Measurements from ENCODE around the gene PGBD4. TPM values are rescaled to one million over a fixed set of nuclear protein-coding genes. Genes with fewer than 3 reads are reported as not detected.

Gene PGBD4
- total and polyA plus RNA-seq, 2 donors (not counting 3 experiments of a cell fraction or from before 2014, with no cell fraction given), result 0.39 to 1.1 TPM

GRCh38 chr15:34114215-34114614 lies 12.3 kb downstream of the PGBD4 start:
- dilution Hi-C loops (cut with MboI; ENCODE audit: extremely low pct_ligation_motif_present, low sequenced_read_pairs) (no loop called here), intact Hi-C loops (cut with micrococcal nuclease) (no loop called here)
- H3K4me3 ChIP-seq (replicated peaks in 1 of 3; ENCODE audit: insufficient read depth in 1 of 3, low read depth in 1 of 3, low read length in 3 of 3), result no peak overlapping the region
- BruUV-seq (replicated peaks), result no TSS peak
- POLR2A ChIA-PET, result no interaction called here
- no peaks in the 10 kb centered on the region for H3K79me2 ChIP-seq (ENCODE audit: control insufficient read depth, insufficient read depth, low read length)
- TF ChIP-seq GATA2 (IDR thresholded peaks at IDR 0.05; ENCODE audit: insufficient read depth, insufficient read length, low read depth, low read length), result no peak
- TF ChIP-seq, protein P1, sequence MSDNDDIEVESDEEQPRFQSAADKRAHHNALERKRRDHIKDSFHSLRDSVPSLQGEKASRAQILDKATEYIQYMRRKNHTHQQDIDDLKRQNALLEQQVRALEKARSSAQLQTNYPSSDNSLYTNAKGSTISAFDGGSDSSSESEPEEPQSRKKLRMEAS (IDR thresholded peaks at IDR 0.05; ENCODE audit: insufficient read depth, insufficient read length), result no peak
- no peak for TF ChIP-seq JUN (IDR thresholded peaks at IDR 0.05; ENCODE audit: borderline replicate concordance, insufficient read depth, insufficient read length, low read depth)
- TF ChIP-seq EZH2 (IDR thresholded peaks at IDR 0.05; ENCODE audit: borderline replicate concordance, low read depth, low read length, severe bottlenecking), result no peak
- no peak for TF ChIP-seq POLR2AphosphoS5 (IDR thresholded peaks at IDR 0.05; ENCODE audit: insufficient read depth, low read depth, low read length)
- TF ChIP-seq POLR2A (IDR thresholded peaks at IDR 0.05; ENCODE audit: low read depth, low read length), result no peak
- TF ChIP-seq CTCF (IDR thresholded peaks at IDR 0.05; ENCODE audit: extremely low read depth in 1 of 2, insufficient read depth in 1 of 2, low read depth in 1 of 2, low read length in 2 of 2), result no peak
- no peak for TF ChIP-seq FOS (IDR thresholded peaks at IDR 0.05; ENCODE audit: borderline replicate concordance, insufficient read depth, low read length)
- no peak for TF ChIP-seq MYC (IDR thresholded peaks at IDR 0.05; ENCODE audit: low read depth, low read length)
- no peaks in the 10 kb centered on the region for H3K27me3 ChIP-seq (ENCODE audit: control insufficient read depth in 2 of 2, insufficient read depth in 2 of 2, low read length in 2 of 2)
- H3K4me1 ChIP-seq (ENCODE audit: control insufficient read depth, extremely low read depth, insufficient read depth, low read length), result no peaks in the 10 kb centered on the region
- H3K9ac ChIP-seq (replicated peaks; ENCODE audit: extremely low read depth, insufficient read depth, low read length), result no peak overlapping the region
- no peak overlapping the region for H3K27ac ChIP-seq (ENCODE audit: insufficient read depth, low read depth, low read length)
- H3K9me1 ChIP-seq (replicated peaks; ENCODE audit: control insufficient read depth, extremely low read depth, insufficient read depth, low read length), result no peaks in the 10 kb centered on the region
- CTCF ChIA-PET, result interaction anchor here (7.0 kb wide), 1 partner anchor 95 kb away, joined by 235 read pairs; the partner anchor contains the start of gene KATNBL1
- no peaks in the 10 kb centered on the region for H3K36me3 ChIP-seq (ENCODE audit: control insufficient read depth in 2 of 2, extremely low read depth in 1 of 2, insufficient read depth in 2 of 2, low read length in 2 of 2)
- DNase-seq (ENCODE audit: low read depth, low spot score) (no peak), FAIRE-seq (no peak)
- H3K4me2 ChIP-seq (ENCODE audit: insufficient read depth, low read length), result no peak overlapping the region
- H2AFZ ChIP-seq (ENCODE audit: low read depth, low read length), result no peak overlapping the region
- no peaks in the 10 kb centered on the region for H3K9me3 ChIP-seq (replicated peaks; ENCODE audit: control insufficient read depth, insufficient read depth, low read length)
- no peaks in the 10 kb centered on the region for H4K20me1 ChIP-seq (replicated peaks; ENCODE audit: control insufficient read depth, extremely low read depth, insufficient read depth, low read length)

Data from endothelial cell of umbilical vein (primary cell).